GM23338 (cell line): ENCODE data around the gene ANO1. TPM values are rescaled to one million over a fixed set of nuclear protein-coding genes. Genes with fewer than 3 reads are reported as not detected.

Experiments used
- ATAC-seq: fragments of 200-7000 bp; cut with Tn5 transposase; 3 replicates; pipeline ENCODE4 v1.9.1; 2020
- DNase-seq: peaks from one replicate; pipeline ENCODE4 v3.0.0-alpha.2; 2015; ENCODE audit warnings: low spot score
- H2AFZ ChIP-seq: fragments of 200-600 bp; sonication (generic); 2 replicates; pipeline ENCODE4 v1.8.0; 2016; ENCODE audit warnings: antibody characterized with exemption, mild to moderate bottlenecking, moderate library complexity
- H3F3A ChIP-seq: fragments of 200-600 bp; sonication (generic); replicated peaks from 2 replicates; pipeline ENCODE4 v1.8.0; 2017; ENCODE audit warnings: antibody characterized with exemption, mixed run types, low read depth
- H3K27ac ChIP-seq: fragments of 200-600 bp; sonication (generic); 2 replicates; pipeline ENCODE4 v1.6.1; 2016; ENCODE audit warnings: low read depth
- H3K27me3 ChIP-seq: fragments of 200-600 bp; sonication (generic); 2 replicates; pipeline ENCODE4 v1.8.0; 2016; ENCODE audit warnings: mild to moderate bottlenecking, mixed run types, moderate library complexity; ENCODE audit not compliant: insufficient read depth
- H3K36me3 ChIP-seq: fragments of 200-600 bp; sonication (generic); 2 replicates; pipeline ENCODE4 v1.8.0; 2016; ENCODE audit warnings: mild to moderate bottlenecking; ENCODE audit not compliant: insufficient read depth
- H3K4me1 ChIP-seq: fragments of 200-600 bp; sonication (generic); 2 replicates; pipeline ENCODE4 v1.8.0; 2016; ENCODE audit warnings: mild to moderate bottlenecking, moderate library complexity; ENCODE audit not compliant: insufficient read depth
- H3K4me2 ChIP-seq: fragments of 200-600 bp; sonication (generic); 2 replicates; pipeline ENCODE4 v1.7.1; 2017; ENCODE audit warnings: mixed run types
- H3K4me3 ChIP-seq: fragments of 200-600 bp; sonication (generic); 2 replicates; pipeline ENCODE4 v1.6.1; 2016; ENCODE audit warnings: mixed run types
- H3K79me2 ChIP-seq: fragments of 200-600 bp; sonication (generic); replicated peaks from 2 replicates; pipeline ENCODE4 v1.8.0; 2017; ENCODE audit warnings: mild to moderate bottlenecking; ENCODE audit not compliant: insufficient read depth
- H3K9me2 ChIP-seq: fragments of 200-600 bp; sonication (generic); 2 replicates; pipeline ENCODE4 v1.8.0; 2017; ENCODE audit not compliant: insufficient read depth
- H4K20me1 ChIP-seq: fragments of 200-600 bp; sonication (generic); replicated peaks from 2 replicates; pipeline ENCODE4 v1.8.0; 2017; ENCODE audit warnings: mild to moderate bottlenecking; ENCODE audit not compliant: insufficient read depth
- H3K27ac Mint-ChIP-seq: 2 replicates; pipeline ENCODE4 v1.8.0; 2020; ENCODE audit warnings: inconsistent platforms, mild to moderate bottlenecking, moderate library complexity, mixed read lengths
- H3K27me3 Mint-ChIP-seq: 3 replicates; pipeline ENCODE4 v1.8.0; 2022; ENCODE audit warnings: low read depth, mild to moderate bottlenecking, moderate library complexity, mixed read lengths, inconsistent platforms; ENCODE audit not compliant: insufficient read depth, poor library complexity
- H3K36me3 Mint-ChIP-seq: 3 replicates; pipeline ENCODE4 v1.8.0; 2021; ENCODE audit warnings: low read depth, mild to moderate bottlenecking, inconsistent platforms, moderate library complexity, mixed read lengths
- H3K4me1 Mint-ChIP-seq: 3 replicates; pipeline ENCODE4 v1.8.0; 2020; ENCODE audit warnings: mild to moderate bottlenecking, inconsistent platforms, mixed read lengths
- H3K4me3 Mint-ChIP-seq: 3 replicates; pipeline ENCODE4 v1.8.0; 2021; ENCODE audit warnings: moderate library complexity, mild to moderate bottlenecking, inconsistent platforms, mixed read lengths
- H3K9me3 Mint-ChIP-seq: 3 replicates; pipeline ENCODE4 v1.8.0; 2020; ENCODE audit warnings: moderate library complexity, mild to moderate bottlenecking, inconsistent platforms, mixed read lengths
- CREB1 ChIP-seq: fragments of 250-450 bp; sonication (Bioruptor Pico); IDR thresholded peaks from 2 replicates; pipeline ENCODE4 v1.5.0; 2020; ENCODE audit warnings: low read depth, mild to moderate bottlenecking, moderate library complexity
- CTCF ChIP-seq, 2 experiments: fragments of 200-600 bp in 1 of 2; sonication (generic) in 1 of 2; conservative IDR thresholded peaks; 2 replicates each; pipeline versions ENCODE4 v1.5.1 to v1.6.1; 2016 to 2017; ENCODE audit warnings: antibody characterized with exemption in 2 of 2, low read depth in 2 of 2, mild to moderate bottlenecking in 2 of 2, moderate library complexity in 1 of 2
- ETS1 ChIP-seq: IDR thresholded peaks from 2 replicates; pipeline ENCODE4 v1.6.1; 2016; ENCODE audit warnings: antibody characterized with exemption
- EZH2 ChIP-seq: fragments of 200-600 bp; sonication (generic); IDR thresholded peaks from one replicate; pipeline ENCODE4 v1.8.0; 2017; ENCODE audit warnings: antibody characterized with exemption, mild to moderate bottlenecking, low read depth; ENCODE audit not compliant: unreplicated experiment
- EZH2phosphoT487 ChIP-seq: fragments of 200-600 bp; sonication (generic); IDR thresholded peaks from one replicate; pipeline ENCODE4 v1.8.1; 2018; ENCODE audit warnings: antibody characterized with exemption; ENCODE audit not compliant: unreplicated experiment
- JUNB ChIP-seq: IDR thresholded peaks from one replicate; pipeline ENCODE4 v1.6.1; 2016; ENCODE audit warnings: antibody characterized with exemption; ENCODE audit not compliant: unreplicated experiment
- NANOG ChIP-seq: IDR thresholded peaks from 2 replicates; pipeline ENCODE4 v1.6.1; 2016; ENCODE audit warnings: antibody characterized with exemption, borderline replicate concordance
- POLR2AphosphoS5 ChIP-seq: IDR thresholded peaks from 2 replicates; pipeline ENCODE4 v1.6.1; 2016; ENCODE audit warnings: antibody characterized with exemption, low read depth
- STAT1 ChIP-seq: IDR thresholded peaks from one replicate; pipeline ENCODE4 v1.6.1; 2016; ENCODE audit warnings: antibody characterized with exemption; ENCODE audit not compliant: unreplicated experiment
- ZNF114 ChIP-seq: fragments of 250-450 bp; sonication (Bioruptor Pico); IDR thresholded peaks from 2 replicates; pipeline ENCODE4 v1.5.0; 2020; ENCODE audit warnings: mild to moderate bottlenecking, moderate library complexity
- ZNF331 ChIP-seq: fragments of 250-450 bp; sonication (Bioruptor Pico); IDR thresholded peaks from 2 replicates; pipeline ENCODE4 v1.5.0; 2020; ENCODE audit warnings: low read depth, mild to moderate bottlenecking, moderate library complexity
- ZNF462 ChIP-seq: fragments of 250-450 bp; sonication (Bioruptor Pico); IDR thresholded peaks from 2 replicates; pipeline ENCODE4 v1.5.0; 2020; ENCODE audit warnings: mild to moderate bottlenecking, moderate library complexity
- polyA plus RNA-seq: library from polyadenylated mRNA; unstranded; fragments of >200 nt; fragmentation: Nextera tagmentation; extraction: Ambion mirVana; gene quantifications from 2 replicates; pipeline ENCODE4 v1.2.1, GENCODE V29; 2016
- total RNA-seq: library from RNA; depleted of rRNA; stranded (reverse); fragments of >200 nt; shearing (Covaris generic); gene quantifications from 2 replicates; pipeline ENCODE4 v1.2.3, GENCODE V29; 2014

ANO1 gene
- total and polyA plus RNA-seq, 2 experiments from 2014 or later = 1.4 to 3.4 TPM

DNA sequence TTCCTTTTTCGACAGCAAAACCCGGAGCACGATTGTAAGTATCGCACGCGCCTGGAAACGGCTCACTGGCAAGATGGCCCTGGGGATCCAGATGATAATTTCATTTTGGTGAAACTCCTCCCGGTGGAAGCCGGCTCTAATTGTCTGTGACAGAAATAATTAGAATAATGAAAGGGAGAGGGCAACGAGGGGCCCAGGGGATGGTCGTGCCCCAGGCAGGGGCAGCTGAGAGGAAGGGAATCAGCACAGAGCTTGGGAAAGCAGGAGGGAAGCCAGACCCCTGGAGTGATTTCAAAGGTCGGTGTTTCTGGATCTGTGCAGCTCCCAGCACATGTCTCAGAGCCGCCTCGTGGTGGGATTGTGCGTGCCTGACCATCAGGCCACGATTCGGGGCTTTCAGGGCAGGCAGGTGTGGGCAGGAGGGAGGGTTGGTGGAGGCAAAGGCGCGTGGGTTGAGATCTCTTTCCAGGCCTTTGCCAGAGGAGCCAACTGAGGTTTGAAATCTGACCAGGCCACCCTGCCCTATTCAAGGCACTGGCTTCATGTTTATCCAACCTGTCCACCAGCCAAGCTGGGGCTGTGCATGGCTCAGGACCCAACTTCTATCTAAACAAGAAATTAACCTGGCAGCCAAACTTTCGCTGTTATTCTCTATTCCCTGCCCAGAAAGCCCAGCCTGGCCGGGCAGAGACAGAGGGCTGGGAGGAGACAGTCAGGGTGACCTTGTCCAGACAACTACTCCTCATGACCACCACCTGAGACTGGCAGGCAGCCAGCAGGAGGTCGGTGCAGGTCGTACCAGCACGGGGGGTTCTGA, 27.8 kb downstream of the ANO1 start:
- no peak for DNase-seq
- Histone ChIP-seq H3K4me3 (no peak overlapping the region), H4K20me1 (no peaks in the 10 kb centered on the region), H3F3A (no peaks in the 10 kb centered on the region), H3K79me2 (no peaks in the 10 kb centered on the region), H2AFZ (no peak overlapping the region), H3K4me1 (0 out of 2 replicates have a peak, but pooled peaks cover 2% of the 10 kb centered on the region), H3K36me3 (no peaks in the 10 kb centered on the region), H3K4me2 (no peak overlapping the region), H3K9me2 (no peaks in the 10 kb centered on the region), H3K27ac (no peak overlapping the region), H3K27me3 (no peaks in the 10 kb centered on the region)
- no peaks in the 10 kb centered on the region for H3K9me3 Mint-ChIP-seq
- H3K4me3 Mint-ChIP-seq = no peak overlapping the region
- peaks cover 30% of the 10 kb centered on the region for H3K4me1 Mint-ChIP-seq
- TF ChIP-seq CTCF (conservative IDR thresholded peaks at IDR 0.05; ENCODE audit: low read depth in 2 of 2) = no peak
- no peak for TF ChIP-seq ZNF114 (CRISPR knock-in tag)
- no peak for TF ChIP-seq CREB1 (CRISPR knock-in tag)
- TF ChIP-seq ZNF331 = no peak
- no peak for TF ChIP-seq STAT1
- TF ChIP-seq JUNB = no peak
- TF ChIP-seq NANOG = no peak
- no peak for TF ChIP-seq EZH2
- no peak for TF ChIP-seq ETS1
- no peaks in the 10 kb centered on the region; the same call in 2 of the 3 replicates for H3K36me3 Mint-ChIP-seq
- H3K27ac Mint-ChIP-seq = no peak overlapping the region
- H3K27me3 Mint-ChIP-seq = peaks cover 3% of the 10 kb centered on the region
- no peak for ATAC-seq

GRCh38 chr11:70106757-70107156, 28.6 kb downstream of the ANO1 start:
- Histone ChIP-seq H3K36me3 (no peaks in the 10 kb centered on the region), H3K79me2 (no peaks in the 10 kb centered on the region), H3K4me2 (no peak overlapping the region), H3K27me3 (no peaks in the 10 kb centered on the region), H3F3A (no peaks in the 10 kb centered on the region), H3K4me1 (0 out of 2 replicates have a peak, but pooled peaks cover 10% of the 10 kb centered on the region), H2AFZ (no peak overlapping the region), H3K27ac (no peak overlapping the region), H3K9me2 (no peaks in the 10 kb centered on the region), H4K20me1 (no peaks in the 10 kb centered on the region), H3K4me3 (no peak overlapping the region)
- Mint-ChIP-seq H3K4me1 (peaks cover 38% of the 10 kb centered on the region), H3K4me3 (no peak overlapping the region), H3K27ac (no peak overlapping the region), H3K27me3 (peaks cover 6% of the 10 kb centered on the region), H3K9me3 (no peaks in the 10 kb centered on the region), H3K36me3 (no peaks in the 10 kb centered on the region; the same call in 2 of the 3 replicates)
- no peak for DNase-seq
- no peak for ATAC-seq
- no peak for TF ChIP-seq ZNF462 (CRISPR knock-in tag)
- no peak for TF ChIP-seq ZNF331
- no peak for TF ChIP-seq CREB1 (CRISPR knock-in tag)
- no peak for TF ChIP-seq POLR2AphosphoS5
- TF ChIP-seq JUNB = no peak
- no peak for TF ChIP-seq EZH2phosphoT487
